Measurements from ENCODE around the gene FHIT.

FHIT gene

GRCh38 chr3:60073228-60073627 is 1178.0 kb downstream of the FHIT start:
- DNase-seq: no peak

- no peak for DNase-seq
These were observed 1180.9 kb downstream of the FHIT start for GRCh38 chr3:60070366-60070765.

DNA sequence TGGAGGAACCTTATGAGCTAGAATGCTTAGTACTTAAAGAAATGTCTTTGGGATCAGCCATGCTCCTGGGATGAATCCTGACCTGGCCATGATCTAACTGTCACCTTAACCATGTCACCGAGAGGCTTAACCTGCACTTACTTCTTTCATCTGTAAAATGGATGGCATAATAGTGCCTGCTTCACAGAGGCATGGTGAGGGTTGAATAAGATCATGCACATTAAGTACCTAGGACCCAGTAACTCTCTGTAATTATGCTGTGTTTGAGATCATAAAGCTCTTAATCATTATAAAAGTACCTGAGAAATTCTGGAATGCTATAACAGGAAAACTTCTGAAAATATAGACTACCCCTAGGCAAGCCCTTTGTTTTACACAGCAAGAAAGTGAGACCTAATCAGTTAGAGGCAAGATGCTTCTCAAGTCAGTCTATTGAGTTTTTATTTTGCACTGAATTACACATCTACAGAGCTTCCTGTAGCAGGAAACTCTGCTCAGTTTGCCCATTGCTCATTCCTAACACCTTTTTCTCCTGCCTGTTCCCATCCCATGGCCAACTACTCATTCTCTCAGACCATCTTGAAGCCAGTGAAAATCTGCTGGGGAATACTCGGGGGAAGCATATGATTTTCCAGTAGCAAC is 1185.9 kb downstream of the FHIT start:
- DNase-seq: no peak

GRCh38 chr3:60064210-60065178 is 1186.8 kb downstream of the FHIT start:
- no peak for DNase-seq

DNA sequence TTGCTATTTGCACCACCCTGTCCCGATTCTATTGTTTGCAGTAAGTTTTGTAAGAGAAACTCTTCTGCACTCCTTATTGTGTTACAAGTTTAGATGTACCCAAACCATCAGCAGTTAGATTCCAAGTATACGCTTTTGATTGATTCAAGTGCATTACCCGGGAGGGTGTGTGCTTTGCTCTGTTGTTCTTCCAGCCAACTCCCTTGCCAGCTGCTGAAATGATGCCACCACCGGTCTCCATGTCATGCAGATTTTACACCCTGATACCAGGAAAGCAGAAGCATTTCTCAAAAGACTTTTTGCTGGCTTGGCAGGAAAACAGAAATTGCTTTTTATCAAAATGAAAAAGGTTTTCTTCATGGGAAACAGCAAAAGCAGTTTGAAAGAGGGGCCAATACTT is 1194.8 kb downstream of the FHIT start:
- DNase-seq: no peak

GRCh38 chr3:60055765-60056164 is 1195.5 kb downstream of the FHIT start:
- peak in 2 of 3 experiments; percentile 16 to 26 for DNase-seq

- DNase-seq: no peak
These were observed 1197.6 kb downstream of the FHIT start for GRCh38 chr3:60053526-60054265.

DNA sequence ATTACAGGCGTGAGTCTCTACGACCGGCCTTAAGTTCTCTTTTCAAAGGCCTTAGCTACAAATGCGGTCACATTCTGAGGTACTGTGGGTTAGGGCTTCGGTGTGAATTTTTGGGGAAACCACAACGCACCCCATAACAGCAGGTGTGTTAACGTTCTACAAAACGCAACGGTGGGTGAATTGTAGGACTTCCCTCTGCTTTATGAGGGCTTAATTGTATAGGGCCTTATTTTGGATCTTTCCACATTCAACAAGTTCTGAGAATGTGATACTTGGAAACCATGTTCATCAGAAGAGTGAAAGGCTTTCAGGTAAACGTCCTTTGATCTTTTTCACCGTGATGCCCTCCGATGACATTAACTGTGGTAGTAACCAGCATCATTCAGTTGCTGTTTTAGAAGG is 1202.8 kb downstream of the FHIT start:
- no peak for DNase-seq

DNA sequence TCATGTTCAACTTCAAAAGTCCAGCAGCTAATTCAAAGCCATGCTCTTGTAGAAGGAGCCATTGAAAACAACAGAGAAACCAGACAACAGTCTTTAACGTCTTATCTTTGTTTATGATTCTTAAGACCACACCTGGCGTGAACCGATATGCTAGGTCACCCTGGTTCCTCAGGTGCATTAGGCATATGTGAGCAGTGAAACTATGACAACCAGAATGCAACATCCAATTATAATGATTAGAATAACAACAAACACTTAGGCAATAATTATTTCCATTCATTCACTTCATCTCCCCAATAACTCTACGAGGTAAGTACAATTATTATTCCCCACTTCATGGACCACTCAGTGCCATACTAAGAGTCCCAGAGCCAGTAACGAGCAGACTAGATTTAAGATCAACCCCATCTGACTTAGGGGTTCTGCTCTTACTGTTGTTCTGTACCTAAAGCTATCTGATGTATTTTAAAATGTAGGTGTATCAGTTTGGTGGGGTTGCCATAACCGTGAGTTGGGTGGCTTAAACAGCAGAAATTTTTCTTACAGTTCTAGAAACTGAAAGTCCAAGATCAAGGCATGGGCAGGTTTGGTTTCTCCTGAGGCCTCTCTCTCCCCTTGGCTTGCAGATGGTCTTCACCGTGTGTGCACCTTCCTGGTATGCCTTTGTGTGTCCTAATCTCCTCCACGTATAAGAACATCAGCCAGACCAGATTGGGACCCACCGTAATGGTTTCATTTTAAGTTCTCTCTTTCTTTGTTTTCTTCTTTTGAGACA is 1203.6 kb downstream of the FHIT start:
- peak in 2 of 3 experiments; percentile 22 to 72 for DNase-seq

DNA sequence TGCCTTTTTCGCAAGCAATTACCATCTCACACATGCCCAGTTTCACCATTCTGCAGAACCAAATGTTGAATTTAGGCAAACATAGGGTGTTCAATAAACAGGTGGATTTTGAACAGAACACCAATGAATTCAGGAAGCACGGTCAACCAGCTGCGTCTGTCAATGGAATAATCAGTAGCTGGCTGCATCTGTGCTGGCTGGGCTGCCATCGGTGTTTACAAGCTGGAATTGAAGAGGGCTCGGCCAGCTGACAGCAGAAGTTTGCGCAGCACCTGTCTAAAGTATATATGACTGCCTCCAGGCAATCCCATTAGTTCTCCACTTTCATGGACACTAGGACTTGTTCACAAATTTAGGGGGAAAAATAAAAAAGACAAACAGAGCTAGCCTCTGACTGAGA is 1205.0 kb downstream of the FHIT start:
- peak; percentile 36 to 91 (median 68) for DNase-seq

- DNase-seq: peak in 1 of 3 experiments; percentile 41
These were observed 1205.6 kb downstream of the FHIT start for GRCh38 chr3:60045686-60046085.

GRCh38 chr3:60036803-60037202 is 1214.4 kb downstream of the FHIT start:
- no peak for DNase-seq

DNA sequence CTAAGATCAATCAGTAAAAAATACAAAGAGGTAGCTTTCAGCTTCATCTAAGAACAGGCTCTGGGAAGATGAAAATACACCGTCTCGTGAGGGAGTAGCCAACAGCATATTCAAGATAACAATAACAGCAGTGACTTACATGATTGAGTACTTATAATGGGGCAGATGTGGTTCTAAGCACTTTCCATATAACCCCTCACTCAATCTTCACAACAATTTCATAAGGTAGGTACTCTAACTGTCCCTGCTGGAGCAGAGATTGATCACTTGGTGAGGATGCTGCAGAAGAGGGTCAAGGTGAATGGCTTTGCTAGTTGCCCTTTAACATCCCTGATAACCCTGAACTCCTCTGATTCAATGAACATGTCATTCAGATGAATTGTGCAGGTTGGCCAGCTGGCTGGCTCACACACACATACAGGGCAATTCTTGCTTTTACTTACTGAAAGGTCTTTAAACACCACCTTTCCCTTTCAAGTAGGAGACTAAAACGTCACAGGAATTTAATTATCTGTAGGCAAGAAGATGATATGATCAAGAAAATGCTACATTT is 1217.3 kb downstream of the FHIT start:
- DNase-seq: no peak

DNA sequence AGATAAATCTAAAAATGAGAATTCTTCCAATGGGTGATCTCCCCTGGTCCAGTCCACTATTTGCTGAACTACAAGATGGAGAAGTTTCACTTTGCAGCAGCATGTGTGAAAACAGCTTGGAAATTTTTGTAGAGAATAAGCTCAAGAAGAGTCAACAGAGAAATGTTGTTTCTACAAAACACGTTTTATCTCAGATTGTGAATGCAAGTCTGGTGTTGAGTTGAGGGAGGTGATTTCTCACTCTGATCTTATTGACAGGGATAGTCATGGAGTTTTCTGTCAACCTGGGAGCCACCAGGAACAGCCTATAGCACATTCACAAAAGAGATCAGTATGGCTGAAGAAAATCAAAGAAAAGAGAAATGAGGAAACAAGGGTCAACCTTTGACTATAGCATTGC is 1220.3 kb downstream of the FHIT start:
- no peak for DNase-seq

DNA sequence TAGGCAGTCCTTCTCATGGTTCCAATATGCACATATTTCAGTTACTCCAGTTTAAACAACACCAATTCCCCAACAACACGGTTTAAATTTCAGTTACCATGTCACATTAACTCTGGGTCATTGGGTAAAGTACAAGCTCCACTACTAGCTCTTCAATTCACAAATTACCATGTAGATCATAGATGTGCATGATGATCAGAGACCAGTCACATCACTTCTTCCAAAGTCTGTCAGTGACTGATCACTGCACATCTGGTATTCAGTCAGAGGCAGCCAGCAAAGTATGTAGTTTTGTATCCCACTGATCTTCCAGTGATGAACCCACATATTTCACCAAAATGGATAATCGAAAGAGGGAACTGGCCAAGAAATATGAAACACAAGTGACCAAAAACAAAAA is 1223.0 kb downstream of the FHIT start:
- no peak for DNase-seq

DNA sequence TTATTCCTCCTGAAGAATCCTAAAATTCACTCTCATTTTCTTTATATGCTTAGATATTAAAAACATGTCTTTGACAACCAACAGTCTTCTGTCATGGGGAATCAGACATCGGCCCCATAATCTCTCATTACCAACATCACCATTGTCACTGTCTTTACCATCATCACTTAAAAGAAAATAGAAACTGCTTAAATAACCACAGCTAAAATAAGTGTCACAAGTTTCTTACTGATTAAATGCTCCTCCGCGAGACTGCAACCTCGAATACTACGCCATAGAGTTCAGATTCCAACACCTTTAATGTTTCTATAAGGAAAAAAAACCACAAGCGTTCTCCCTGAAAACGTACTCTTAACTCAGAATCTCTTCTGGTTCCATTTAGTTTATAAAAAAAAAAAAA is 1223.9 kb downstream of the FHIT start:
- DNase-seq: no peak

GRCh38 chr3:60025096-60026050 is 1225.9 kb downstream of the FHIT start:
- DNase-seq: no peak

DNA sequence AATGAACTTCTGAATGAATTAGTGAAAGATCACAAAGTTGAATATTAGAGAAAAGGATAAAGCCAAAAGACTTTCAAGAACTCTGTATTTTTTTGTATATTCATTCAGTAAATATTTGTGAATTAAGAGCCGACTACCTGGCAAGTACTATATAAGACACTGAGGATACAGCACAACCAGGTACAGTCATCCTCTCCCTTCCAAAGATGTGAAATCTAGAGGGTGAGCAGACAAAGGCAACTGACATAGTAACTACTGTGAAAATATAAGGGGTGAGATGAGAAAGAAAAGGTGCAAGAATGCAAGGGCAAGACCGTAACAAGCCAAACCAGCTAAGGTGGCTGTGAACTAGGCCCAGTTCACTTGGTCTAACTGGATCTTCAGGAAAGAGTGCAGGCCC is 1226.9 kb downstream of the FHIT start:
- no peak for DNase-seq

GRCh38 chr3:60023189-60023588 is 1228.1 kb downstream of the FHIT start:
- DNase-seq: no peak

DNA sequence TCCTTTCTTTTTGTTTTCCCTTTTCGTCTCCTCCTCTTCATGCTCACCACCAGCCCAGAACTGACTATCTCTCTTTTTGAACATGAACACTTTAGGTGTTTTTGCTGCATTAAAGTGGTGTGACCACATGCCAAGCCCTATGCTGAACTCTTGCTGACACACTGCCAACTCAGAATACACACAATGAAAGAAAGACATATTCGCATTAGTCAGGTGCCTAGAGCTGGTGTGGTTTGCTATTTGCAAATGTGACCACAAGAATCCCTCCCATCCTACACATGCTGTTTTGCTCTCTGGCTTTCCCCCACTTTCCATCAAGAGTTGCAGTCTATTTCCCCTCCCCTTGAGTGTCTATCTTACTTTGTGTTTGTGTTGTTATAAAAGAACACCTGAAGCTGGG is 1233.6 kb downstream of the FHIT start:
- no peak for DNase-seq
